SK-N-SH treated with all-trans-retinoic acid at 6 μM for 48 hours (cell line): ENCODE data around the gene RNFT2.

Experiments
- ATAC-seq: fragments of 200-7000 bp; cut with Tn5 transposase; 3 replicates; pipeline ENCODE4 v1.9.1; 2020; ENCODE audit warnings: mild to moderate bottlenecking, moderate library complexity
- ARNTL ChIP-seq: fragments of 450-650 bp; formaldehyde crosslinking; IDR thresholded peaks from 2 replicates; pipeline ENCODE4 v1.5.0; 2020; ENCODE audit warnings: low read depth, mild to moderate bottlenecking, moderate library complexity, borderline replicate concordance
- BACH2 ChIP-seq: fragments of 250-450 bp; sonication (Bioruptor Pico); IDR thresholded peaks from 2 replicates; pipeline ENCODE4 v1.9.0; 2021; ENCODE audit warnings: mild to moderate bottlenecking, borderline replicate concordance
- CSDC2 ChIP-seq: fragments of 250-450 bp; sonication (Bioruptor Pico); IDR thresholded peaks from 2 replicates; pipeline ENCODE4 v1.5.0; 2020; ENCODE audit warnings: mild to moderate bottlenecking, moderate library complexity
- ESRRG ChIP-seq: fragments of 250-450 bp; sonication (Bioruptor Pico); IDR thresholded peaks from 2 replicates; pipeline ENCODE4 v1.6.1; 2021; ENCODE audit warnings: mild to moderate bottlenecking
- GLIS3 ChIP-seq: fragments of 250-450 bp; sonication (Bioruptor Pico); IDR thresholded peaks from 2 replicates; pipeline ENCODE4 v1.5.0; 2020; ENCODE audit warnings: mild to moderate bottlenecking, moderate library complexity
- ISL1 ChIP-seq: fragments of 250-450 bp; sonication (Bioruptor Pico); IDR thresholded peaks from 2 replicates; pipeline ENCODE4 v2.1.2; 2022; ENCODE audit warnings: mild to moderate bottlenecking, moderate library complexity
- OSR1 ChIP-seq: fragments of 250-450 bp; sonication (Bioruptor Pico); IDR thresholded peaks from 2 replicates; pipeline ENCODE4 v1.8.0; 2022; ENCODE audit warnings: moderate library complexity, mild to moderate bottlenecking, inconsistent platforms
- PPARA ChIP-seq: fragments of 250-450 bp; sonication (Bioruptor Pico); IDR thresholded peaks from 2 replicates; pipeline ENCODE4 v1.5.0; 2020; ENCODE audit warnings: mild to moderate bottlenecking, borderline replicate concordance
- RARB ChIP-seq: fragments of 250-450 bp; sonication (Bioruptor Pico); IDR thresholded peaks from 2 replicates; pipeline ENCODE4 v1.8.0; 2021; ENCODE audit warnings: mild to moderate bottlenecking, moderate library complexity
- SNAI2 ChIP-seq: fragments of 250-450 bp; sonication (Bioruptor Pico); IDR thresholded peaks from 2 replicates; pipeline ENCODE4 v1.5.0; 2020; ENCODE audit warnings: mild to moderate bottlenecking, moderate library complexity
- TCF4 ChIP-seq: fragments of 250-450 bp; sonication (Bioruptor Pico); IDR thresholded peaks from 2 replicates; pipeline ENCODE4 v1.8.0; 2021; ENCODE audit warnings: mild to moderate bottlenecking, moderate library complexity, borderline replicate concordance
- TOX ChIP-seq: fragments of 250-450 bp; sonication (Bioruptor Pico); IDR thresholded peaks from 2 replicates; pipeline ENCODE4 v1.8.0; 2021; ENCODE audit warnings: mild to moderate bottlenecking, moderate library complexity, borderline replicate concordance
- ZC3H10 ChIP-seq: fragments of 250-450 bp; sonication (Bioruptor Pico); IDR thresholded peaks from 2 replicates; pipeline ENCODE4 v1.5.1; 2021; ENCODE audit warnings: mild to moderate bottlenecking, moderate library complexity
- ZFP3 ChIP-seq: fragments of 250-450 bp; sonication (Bioruptor Pico); IDR thresholded peaks from 2 replicates; pipeline ENCODE4 v1.5.0; 2020; ENCODE audit warnings: mild to moderate bottlenecking, moderate library complexity
- ZFP30 ChIP-seq: fragments of 450-650 bp; formaldehyde crosslinking; IDR thresholded peaks from 2 replicates; pipeline ENCODE4 v1.5.0; 2022; ENCODE audit warnings: mild to moderate bottlenecking, moderate library complexity
- ZNF70 ChIP-seq: fragments of 450-650 bp; formaldehyde crosslinking; IDR thresholded peaks from 2 replicates; pipeline ENCODE4 v1.5.0; 2020; ENCODE audit warnings: mild to moderate bottlenecking, moderate library complexity
- ZNF8 ChIP-seq: fragments of 450-650 bp; formaldehyde crosslinking; IDR thresholded peaks from 2 replicates; pipeline ENCODE4 v1.5.0; 2020; ENCODE audit warnings: mild to moderate bottlenecking, moderate library complexity
- TF ChIP-seq, protein P1 (sequence below): fragments of 250-450 bp; sonication (Bioruptor Pico); IDR thresholded peaks from 2 replicates; pipeline ENCODE4 v1.8.0; 2021; ENCODE audit warnings: low read depth, mild to moderate bottlenecking, moderate library complexity, borderline replicate concordance
- TF ChIP-seq, protein P2 (sequence below): fragments of 250-450 bp; sonication (Bioruptor Pico); IDR thresholded peaks from 2 replicates; pipeline ENCODE4 v1.5.0; 2020; ENCODE audit warnings: mild to moderate bottlenecking, moderate library complexity
- TF ChIP-seq, protein P3 (sequence below): fragments of 250-450 bp; sonication (Bioruptor Pico); IDR thresholded peaks from 2 replicates; pipeline ENCODE4 v1.8.0; 2020; ENCODE audit warnings: mild to moderate bottlenecking, moderate library complexity, borderline replicate concordance
- TF ChIP-seq, protein P4 (sequence below): fragments of 250-450 bp; sonication (Bioruptor Pico); IDR thresholded peaks from 2 replicates; pipeline ENCODE4 v1.5.1; 2021; ENCODE audit warnings: mild to moderate bottlenecking, moderate library complexity

The RNFT2 gene

DNA sequence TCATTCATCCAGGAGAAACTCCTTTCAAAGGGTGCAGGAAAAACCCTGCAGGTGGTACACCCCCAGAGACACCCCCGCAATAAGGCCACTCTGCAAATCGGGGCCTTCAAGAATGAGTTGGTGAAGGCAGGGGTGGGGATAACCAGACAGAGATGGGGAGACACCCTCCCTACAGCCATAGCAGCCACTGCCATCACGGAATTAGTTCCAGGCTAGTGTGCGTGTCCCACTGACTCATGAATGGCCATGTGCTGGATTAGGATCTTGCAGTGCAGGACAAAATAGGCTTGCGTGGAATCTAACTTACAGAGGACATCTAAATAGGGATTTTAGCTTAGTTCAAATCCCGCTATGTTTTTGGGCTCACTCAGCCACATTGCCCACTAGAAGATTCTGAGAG, 38.0 kb upstream of the RNFT2 start:
- no peak for TF ChIP-seq GLIS3
- TF ChIP-seq, protein P1, sequence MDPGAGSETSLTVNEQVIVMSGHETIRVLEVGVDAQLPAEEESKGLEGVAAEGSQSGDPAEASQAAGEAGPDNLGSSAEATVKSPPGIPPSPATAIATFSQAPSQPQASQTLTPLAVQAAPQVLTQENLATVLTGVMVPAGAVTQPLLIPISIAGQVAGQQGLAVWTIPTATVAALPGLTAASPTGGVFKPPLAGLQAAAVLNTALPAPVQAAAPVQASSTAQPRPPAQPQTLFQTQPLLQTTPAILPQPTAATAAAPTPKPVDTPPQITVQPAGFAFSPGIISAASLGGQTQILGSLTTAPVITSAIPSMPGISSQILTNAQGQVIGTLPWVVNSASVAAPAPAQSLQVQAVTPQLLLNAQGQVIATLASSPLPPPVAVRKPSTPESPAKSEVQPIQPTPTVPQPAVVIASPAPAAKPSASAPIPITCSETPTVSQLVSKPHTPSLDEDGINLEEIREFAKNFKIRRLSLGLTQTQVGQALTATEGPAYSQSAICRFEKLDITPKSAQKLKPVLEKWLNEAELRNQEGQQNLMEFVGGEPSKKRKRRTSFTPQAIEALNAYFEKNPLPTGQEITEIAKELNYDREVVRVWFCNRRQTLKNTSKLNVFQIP (CRISPR knock-in tag) = no peak
- no peak for TF ChIP-seq ARNTL (CRISPR knock-in tag)
- no peak for TF ChIP-seq ISL1 (CRISPR knock-in tag)
- no peak for TF ChIP-seq ZNF8 (CRISPR knock-in tag)
- no peak for TF ChIP-seq ZNF70 (CRISPR knock-in tag)
- TF ChIP-seq, protein P2, sequence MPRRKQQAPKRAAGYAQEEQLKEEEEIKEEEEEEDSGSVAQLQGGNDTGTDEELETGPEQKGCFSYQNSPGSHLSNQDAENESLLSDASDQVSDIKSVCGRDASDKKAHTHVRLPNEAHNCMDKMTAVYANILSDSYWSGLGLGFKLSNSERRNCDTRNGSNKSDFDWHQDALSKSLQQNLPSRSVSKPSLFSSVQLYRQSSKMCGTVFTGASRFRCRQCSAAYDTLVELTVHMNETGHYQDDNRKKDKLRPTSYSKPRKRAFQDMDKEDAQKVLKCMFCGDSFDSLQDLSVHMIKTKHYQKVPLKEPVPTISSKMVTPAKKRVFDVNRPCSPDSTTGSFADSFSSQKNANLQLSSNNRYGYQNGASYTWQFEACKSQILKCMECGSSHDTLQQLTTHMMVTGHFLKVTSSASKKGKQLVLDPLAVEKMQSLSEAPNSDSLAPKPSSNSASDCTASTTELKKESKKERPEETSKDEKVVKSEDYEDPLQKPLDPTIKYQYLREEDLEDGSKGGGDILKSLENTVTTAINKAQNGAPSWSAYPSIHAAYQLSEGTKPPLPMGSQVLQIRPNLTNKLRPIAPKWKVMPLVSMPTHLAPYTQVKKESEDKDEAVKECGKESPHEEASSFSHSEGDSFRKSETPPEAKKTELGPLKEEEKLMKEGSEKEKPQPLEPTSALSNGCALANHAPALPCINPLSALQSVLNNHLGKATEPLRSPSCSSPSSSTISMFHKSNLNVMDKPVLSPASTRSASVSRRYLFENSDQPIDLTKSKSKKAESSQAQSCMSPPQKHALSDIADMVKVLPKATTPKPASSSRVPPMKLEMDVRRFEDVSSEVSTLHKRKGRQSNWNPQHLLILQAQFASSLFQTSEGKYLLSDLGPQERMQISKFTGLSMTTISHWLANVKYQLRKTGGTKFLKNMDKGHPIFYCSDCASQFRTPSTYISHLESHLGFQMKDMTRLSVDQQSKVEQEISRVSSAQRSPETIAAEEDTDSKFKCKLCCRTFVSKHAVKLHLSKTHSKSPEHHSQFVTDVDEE (CRISPR knock-in tag) = no peak
- TF ChIP-seq SNAI2 = no peak
- no peak for TF ChIP-seq OSR1 (CRISPR knock-in tag)
- TF ChIP-seq TOX (CRISPR knock-in tag) = no peak
- no peak for ATAC-seq

DNA sequence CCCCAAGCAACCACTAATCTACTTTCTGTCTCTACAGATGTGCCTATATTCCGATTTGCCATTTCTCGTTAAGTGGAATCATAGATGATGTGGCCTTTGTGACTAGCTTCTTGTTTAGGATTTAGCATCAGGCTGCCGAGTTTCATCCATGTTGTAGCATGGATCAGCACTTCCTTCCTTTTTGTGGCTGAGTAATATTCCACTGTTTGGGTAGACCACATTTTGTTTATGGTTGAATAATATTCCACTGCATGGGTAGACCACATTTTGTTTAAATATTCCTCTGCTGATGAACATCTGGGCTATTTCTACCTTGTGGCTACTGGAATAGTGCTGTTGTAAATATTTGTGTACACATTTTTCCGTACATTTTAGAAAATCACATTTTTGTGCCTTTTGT, 36.7 kb upstream of the RNFT2 start:
- no peak for TF ChIP-seq ZNF8 (CRISPR knock-in tag)
- no peak for TF ChIP-seq ARNTL (CRISPR knock-in tag)
- TF ChIP-seq RARB (CRISPR knock-in tag) = no peak
- no peak for TF ChIP-seq PPARA
- TF ChIP-seq SNAI2 = no peak
- no peak for TF ChIP-seq TCF4 (CRISPR knock-in tag)
- TF ChIP-seq, protein P2 (CRISPR knock-in tag) = no peak
- TF ChIP-seq, protein P3, sequence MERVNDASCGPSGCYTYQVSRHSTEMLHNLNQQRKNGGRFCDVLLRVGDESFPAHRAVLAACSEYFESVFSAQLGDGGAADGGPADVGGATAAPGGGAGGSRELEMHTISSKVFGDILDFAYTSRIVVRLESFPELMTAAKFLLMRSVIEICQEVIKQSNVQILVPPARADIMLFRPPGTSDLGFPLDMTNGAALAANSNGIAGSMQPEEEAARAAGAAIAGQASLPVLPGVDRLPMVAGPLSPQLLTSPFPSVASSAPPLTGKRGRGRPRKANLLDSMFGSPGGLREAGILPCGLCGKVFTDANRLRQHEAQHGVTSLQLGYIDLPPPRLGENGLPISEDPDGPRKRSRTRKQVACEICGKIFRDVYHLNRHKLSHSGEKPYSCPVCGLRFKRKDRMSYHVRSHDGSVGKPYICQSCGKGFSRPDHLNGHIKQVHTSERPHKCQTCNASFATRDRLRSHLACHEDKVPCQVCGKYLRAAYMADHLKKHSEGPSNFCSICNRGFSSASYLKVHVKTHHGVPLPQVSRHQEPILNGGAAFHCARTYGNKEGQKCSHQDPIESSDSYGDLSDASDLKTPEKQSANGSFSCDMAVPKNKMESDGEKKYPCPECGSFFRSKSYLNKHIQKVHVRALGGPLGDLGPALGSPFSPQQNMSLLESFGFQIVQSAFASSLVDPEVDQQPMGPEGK (CRISPR knock-in tag) = no peak
- TF ChIP-seq BACH2 (CRISPR knock-in tag) = no peak
- no peak for TF ChIP-seq ESRRG (CRISPR knock-in tag)
- TF ChIP-seq, protein P4, sequence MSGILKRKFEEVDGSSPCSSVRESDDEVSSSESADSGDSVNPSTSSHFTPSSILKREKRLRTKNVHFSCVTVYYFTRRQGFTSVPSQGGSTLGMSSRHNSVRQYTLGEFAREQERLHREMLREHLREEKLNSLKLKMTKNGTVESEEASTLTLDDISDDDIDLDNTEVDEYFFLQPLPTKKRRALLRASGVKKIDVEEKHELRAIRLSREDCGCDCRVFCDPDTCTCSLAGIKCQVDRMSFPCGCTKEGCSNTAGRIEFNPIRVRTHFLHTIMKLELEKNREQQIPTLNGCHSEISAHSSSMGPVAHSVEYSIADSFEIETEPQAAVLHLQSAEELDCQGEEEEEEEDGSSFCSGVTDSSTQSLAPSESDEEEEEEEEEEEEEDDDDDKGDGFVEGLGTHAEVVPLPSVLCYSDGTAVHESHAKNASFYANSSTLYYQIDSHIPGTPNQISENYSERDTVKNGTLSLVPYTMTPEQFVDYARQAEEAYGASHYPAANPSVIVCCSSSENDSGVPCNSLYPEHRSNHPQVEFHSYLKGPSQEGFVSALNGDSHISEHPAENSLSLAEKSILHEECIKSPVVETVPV (CRISPR knock-in tag) = no peak
- no peak for TF ChIP-seq ZC3H10
- TF ChIP-seq, protein P1 (CRISPR knock-in tag) = no peak
- no peak for TF ChIP-seq TOX (CRISPR knock-in tag)
- no peak for TF ChIP-seq CSDC2 (CRISPR knock-in tag)
- no peak for TF ChIP-seq OSR1 (CRISPR knock-in tag)
- no peak for TF ChIP-seq ZFP3 (CRISPR knock-in tag)
- TF ChIP-seq ZFP30 (CRISPR knock-in tag) = no peak
- ATAC-seq = no peak
